ENCODE results near the gene CDKL5. TPM values are rescaled to one million over a fixed set of nuclear protein-coding genes. Genes with fewer than 3 reads are reported as not detected.

The CDKL5 gene
- total RNA-seq, 1 experiment from 2014 or later = 1.2 TPM

DNA sequence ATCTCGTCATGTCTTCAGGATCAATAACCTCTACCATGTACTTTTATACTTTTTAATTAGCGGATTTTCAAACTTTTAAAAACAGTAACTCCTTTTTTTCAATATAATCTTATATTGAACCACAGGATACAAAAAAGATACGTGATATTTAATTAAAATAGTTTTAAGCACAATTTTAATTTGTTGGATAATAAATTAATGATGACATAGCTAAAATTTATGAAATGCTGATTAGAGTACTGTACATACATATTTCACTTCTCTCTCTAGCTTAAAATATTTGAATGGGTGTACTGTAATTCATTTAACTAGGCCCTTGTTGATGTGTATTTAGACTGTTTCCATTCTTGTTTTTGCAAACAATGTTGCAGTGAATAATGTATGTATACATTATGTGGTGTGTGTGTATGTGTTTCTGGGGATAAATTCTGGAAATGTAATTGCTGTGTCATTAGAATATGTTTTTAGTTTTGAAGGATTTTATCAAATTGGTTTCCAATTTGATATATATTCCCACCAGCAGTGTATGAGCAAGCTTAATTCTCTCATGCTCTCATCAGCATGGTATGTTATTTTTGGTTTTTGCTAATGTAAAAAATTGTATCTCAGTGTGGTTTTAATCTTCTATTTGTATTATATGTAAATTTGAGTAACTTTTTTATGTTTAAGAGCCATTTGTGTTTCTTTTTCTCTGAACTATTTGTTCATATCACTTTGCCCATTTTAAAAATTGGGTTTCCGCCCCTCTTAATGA, 66.4 kb downstream of the CDKL5 start:
- H3K9me3 ChIP-seq (ENCODE audit: control insufficient read depth, insufficient read depth, low read depth, low read length) = no peaks in the 10 kb centered on the region
- no peak overlapping the region for H3K4me3 ChIP-seq (ENCODE audit: low read depth in 2 of 2, low read length in 2 of 2)
- in situ Hi-C loops (cut with HindIII; ENCODE audit: low pct_unique_long_range_greater_than_20kb, low sequenced_read_pairs) (no loop called here), intact Hi-C loops (cut with micrococcal nuclease; ENCODE audit: unreplicated experiment) (no loop called here)
- POLR2A ChIA-PET = no interaction called here
- no peaks in the 10 kb centered on the region for H3K4me1 ChIP-seq (ENCODE audit: control insufficient read depth, insufficient read depth, low read length)
- H3K27me3 ChIP-seq (ENCODE audit: control insufficient read depth, insufficient read depth, low read length) = no peaks in the 10 kb centered on the region
- BruUV-seq (replicated peaks) = no TSS peak
- no peak for ATAC-seq
- no peak for TF ChIP-seq POLR2AphosphoS5 (IDR thresholded peaks at IDR 0.05; ENCODE audit: low read depth, low read length)
- TF ChIP-seq, protein P1, sequence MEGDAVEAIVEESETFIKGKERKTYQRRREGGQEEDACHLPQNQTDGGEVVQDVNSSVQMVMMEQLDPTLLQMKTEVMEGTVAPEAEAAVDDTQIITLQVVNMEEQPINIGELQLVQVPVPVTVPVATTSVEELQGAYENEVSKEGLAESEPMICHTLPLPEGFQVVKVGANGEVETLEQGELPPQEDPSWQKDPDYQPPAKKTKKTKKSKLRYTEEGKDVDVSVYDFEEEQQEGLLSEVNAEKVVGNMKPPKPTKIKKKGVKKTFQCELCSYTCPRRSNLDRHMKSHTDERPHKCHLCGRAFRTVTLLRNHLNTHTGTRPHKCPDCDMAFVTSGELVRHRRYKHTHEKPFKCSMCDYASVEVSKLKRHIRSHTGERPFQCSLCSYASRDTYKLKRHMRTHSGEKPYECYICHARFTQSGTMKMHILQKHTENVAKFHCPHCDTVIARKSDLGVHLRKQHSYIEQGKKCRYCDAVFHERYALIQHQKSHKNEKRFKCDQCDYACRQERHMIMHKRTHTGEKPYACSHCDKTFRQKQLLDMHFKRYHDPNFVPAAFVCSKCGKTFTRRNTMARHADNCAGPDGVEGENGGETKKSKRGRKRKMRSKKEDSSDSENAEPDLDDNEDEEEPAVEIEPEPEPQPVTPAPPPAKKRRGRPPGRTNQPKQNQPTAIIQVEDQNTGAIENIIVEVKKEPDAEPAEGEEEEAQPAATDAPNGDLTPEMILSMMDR (IDR thresholded peaks at IDR 0.05) = no peak
- no peak for TF ChIP-seq SIN3A (IDR thresholded peaks at IDR 0.05; ENCODE audit: borderline replicate concordance, insufficient read depth, low read depth, low read length)
- TF ChIP-seq, protein P2, sequence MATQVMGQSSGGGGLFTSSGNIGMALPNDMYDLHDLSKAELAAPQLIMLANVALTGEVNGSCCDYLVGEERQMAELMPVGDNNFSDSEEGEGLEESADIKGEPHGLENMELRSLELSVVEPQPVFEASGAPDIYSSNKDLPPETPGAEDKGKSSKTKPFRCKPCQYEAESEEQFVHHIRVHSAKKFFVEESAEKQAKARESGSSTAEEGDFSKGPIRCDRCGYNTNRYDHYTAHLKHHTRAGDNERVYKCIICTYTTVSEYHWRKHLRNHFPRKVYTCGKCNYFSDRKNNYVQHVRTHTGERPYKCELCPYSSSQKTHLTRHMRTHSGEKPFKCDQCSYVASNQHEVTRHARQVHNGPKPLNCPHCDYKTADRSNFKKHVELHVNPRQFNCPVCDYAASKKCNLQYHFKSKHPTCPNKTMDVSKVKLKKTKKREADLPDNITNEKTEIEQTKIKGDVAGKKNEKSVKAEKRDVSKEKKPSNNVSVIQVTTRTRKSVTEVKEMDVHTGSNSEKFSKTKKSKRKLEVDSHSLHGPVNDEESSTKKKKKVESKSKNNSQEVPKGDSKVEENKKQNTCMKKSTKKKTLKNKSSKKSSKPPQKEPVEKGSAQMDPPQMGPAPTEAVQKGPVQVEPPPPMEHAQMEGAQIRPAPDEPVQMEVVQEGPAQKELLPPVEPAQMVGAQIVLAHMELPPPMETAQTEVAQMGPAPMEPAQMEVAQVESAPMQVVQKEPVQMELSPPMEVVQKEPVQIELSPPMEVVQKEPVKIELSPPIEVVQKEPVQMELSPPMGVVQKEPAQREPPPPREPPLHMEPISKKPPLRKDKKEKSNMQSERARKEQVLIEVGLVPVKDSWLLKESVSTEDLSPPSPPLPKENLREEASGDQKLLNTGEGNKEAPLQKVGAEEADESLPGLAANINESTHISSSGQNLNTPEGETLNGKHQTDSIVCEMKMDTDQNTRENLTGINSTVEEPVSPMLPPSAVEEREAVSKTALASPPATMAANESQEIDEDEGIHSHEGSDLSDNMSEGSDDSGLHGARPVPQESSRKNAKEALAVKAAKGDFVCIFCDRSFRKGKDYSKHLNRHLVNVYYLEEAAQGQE (IDR thresholded peaks at IDR 0.05; ENCODE audit: insufficient read depth in 1 of 2, low read depth in 2 of 2, low read length in 1 of 2) = no peak
- no peak for TF ChIP-seq TCF7L2 (IDR thresholded peaks at IDR 0.05; ENCODE audit: low read depth, low read length)
- CTCF ChIA-PET = no interaction called here
- no peak for DNase-seq (ENCODE audit: low read depth, low spot score)
- H3K27ac ChIP-seq (ENCODE audit: low read length) = no peak overlapping the region
- H3K36me3 ChIP-seq (ENCODE audit: control insufficient read depth, insufficient read depth, low read length) = no peaks in the 10 kb centered on the region

DNA sequence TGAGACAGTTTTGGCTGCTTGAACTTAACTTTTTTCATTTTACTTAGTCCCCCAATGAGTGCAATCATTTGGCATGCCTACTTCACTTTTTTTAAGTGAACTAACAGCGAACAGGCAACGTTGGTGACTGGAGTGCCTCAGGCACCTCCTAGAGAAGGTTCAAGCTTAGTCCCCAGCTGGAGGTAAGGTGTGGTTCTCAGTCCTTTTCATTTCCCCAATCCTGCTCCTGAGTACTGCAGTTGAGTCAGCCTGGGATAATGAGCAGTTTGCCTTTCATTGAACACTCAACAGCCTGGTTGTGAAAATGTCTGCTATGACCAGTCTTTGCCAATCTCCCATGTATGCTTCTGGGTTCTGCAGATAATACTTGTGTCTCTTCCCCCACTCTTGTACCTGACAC, 109.5 kb downstream of the CDKL5 start:
- ATAC-seq = no peak
- ChIA-PET CTCF (no interaction called here), POLR2A (no interaction called here)
- TF ChIP-seq SIN3A (IDR thresholded peaks at IDR 0.05; ENCODE audit: borderline replicate concordance, insufficient read depth, low read depth, low read length) (no peak), POLR2AphosphoS5 (IDR thresholded peaks at IDR 0.05; ENCODE audit: low read depth, low read length) (no peak), TCF7L2 (IDR thresholded peaks at IDR 0.05; ENCODE audit: low read depth, low read length) (no peak)
- TF ChIP-seq, protein P1 (IDR thresholded peaks at IDR 0.05) = no peak
- TF ChIP-seq, protein P2 (IDR thresholded peaks at IDR 0.05; ENCODE audit: insufficient read depth in 1 of 2, low read depth in 2 of 2, low read length in 1 of 2) = no peak
- in situ Hi-C loops (cut with HindIII; ENCODE audit: low pct_unique_long_range_greater_than_20kb, low sequenced_read_pairs) (no loop called here), intact Hi-C loops (cut with micrococcal nuclease; ENCODE audit: unreplicated experiment) (no loop called here)
- no peaks in the 10 kb centered on the region for H3K9me3 ChIP-seq (ENCODE audit: control insufficient read depth, insufficient read depth, low read depth, low read length)
- H3K36me3 ChIP-seq (ENCODE audit: control insufficient read depth, insufficient read depth, low read length) = no peaks in the 10 kb centered on the region
- H3K4me1 ChIP-seq (ENCODE audit: control insufficient read depth, insufficient read depth, low read length) = no peaks in the 10 kb centered on the region
- DNase-seq (ENCODE audit: low read depth, low spot score) = no peak
- no TSS peak for BruUV-seq (replicated peaks)
- no peak overlapping the region for H3K27ac ChIP-seq (ENCODE audit: low read length)
- H3K4me3 ChIP-seq (ENCODE audit: low read depth in 2 of 2, low read length in 2 of 2) = no peak overlapping the region
- no peaks in the 10 kb centered on the region for H3K27me3 ChIP-seq (ENCODE audit: control insufficient read depth, insufficient read depth, low read length)

Data from Panc1 (cell line).